Measurements from ENCODE around the gene GATB. TPM values are rescaled to one million over a fixed set of nuclear protein-coding genes. Genes with fewer than 3 reads are reported as not detected.

The GATB gene
- total RNA-seq, 4 donors from 2014 or later: 18.7 to 34.0 (median 27.6) TPM

GRCh38 chr4:151719956-151720334, 40.9 kb downstream of the GATB start:
- Histone ChIP-seq H3K27me3 (no peaks in the 10 kb centered on the region), H3K4me1 (no peaks in the 10 kb centered on the region), H3K36me3 (no peaks in the 10 kb centered on the region), H3K27ac (no peak overlapping the region), H3K9me3 (no peaks in the 10 kb centered on the region), H3K4me3 (no peak overlapping the region)
- intact Hi-C loops (cut with DNase I; ENCODE audit: low total_unique reads) (no loop called here), in situ Hi-C loops (cut with MboI; ENCODE audit: low sequenced_read_pairs in 4 of 4) (no loop called here)
- DNase-seq (no peak), ATAC-seq (no peak)
- TF ChIP-seq POLR2A (IDR thresholded peaks at IDR 0.05) (no peak), CTCF (IDR thresholded peaks at IDR 0.05 in 4 of 5, conservative IDR thresholded peaks at IDR 0.05 in 1 of 5) (no peak)

GRCh38 chr4:151718984-151719955, 41.5 kb downstream of the GATB start:
- H3K27ac ChIP-seq: no peak overlapping the region
- H3K36me3 ChIP-seq: no peaks in the 10 kb centered on the region
- no peak for ATAC-seq
- DNase-seq: no peak
- H3K4me3 ChIP-seq: no peak overlapping the region
- no peaks in the 10 kb centered on the region for H3K4me1 ChIP-seq
- intact Hi-C loops (cut with DNase I; ENCODE audit: low total_unique reads) (no loop called here), in situ Hi-C loops (cut with MboI; ENCODE audit: low sequenced_read_pairs in 4 of 4) (no loop called here)
- no peaks in the 10 kb centered on the region for H3K27me3 ChIP-seq
- H3K9me3 ChIP-seq: no peaks in the 10 kb centered on the region
- no peak for TF ChIP-seq POLR2A (IDR thresholded peaks at IDR 0.05)

- no peak for ATAC-seq
- in situ Hi-C loops (cut with MboI; ENCODE audit: low sequenced_read_pairs in 4 of 4) (no loop called here), intact Hi-C loops (cut with DNase I; ENCODE audit: low total_unique reads) (no loop called here)
- Histone ChIP-seq H3K4me1 (no peaks in the 10 kb centered on the region), H3K27ac (no peak overlapping the region), H3K4me3 (no peak overlapping the region), H3K27me3 (no peaks in the 10 kb centered on the region), H3K36me3 (no peaks in the 10 kb centered on the region), H3K9me3 (no peaks in the 10 kb centered on the region)
- no peak for DNase-seq
- TF ChIP-seq POLR2A (IDR thresholded peaks at IDR 0.05) (no peak), CTCF (IDR thresholded peaks at IDR 0.05 in 4 of 5, conservative IDR thresholded peaks at IDR 0.05 in 1 of 5) (no peak)
Observed at GRCh38 chr4:151717909-151718628, 42.7 kb downstream of the GATB start.

GRCh38 chr4:151717314-151717713, 43.5 kb downstream of the GATB start:
- no peak overlapping the region for H3K27ac ChIP-seq
- H3K9me3 ChIP-seq: no peaks in the 10 kb centered on the region
- H3K27me3 ChIP-seq: no peaks in the 10 kb centered on the region
- ATAC-seq (no peak), DNase-seq (no peak)
- TF ChIP-seq CTCF (IDR thresholded peaks at IDR 0.05 in 4 of 5, conservative IDR thresholded peaks at IDR 0.05 in 1 of 5) (no peak), POLR2A (IDR thresholded peaks at IDR 0.05) (no peak)
- in situ Hi-C loops (cut with MboI; ENCODE audit: low sequenced_read_pairs in 4 of 4): no loop called here
- H3K36me3 ChIP-seq: no peaks in the 10 kb centered on the region
- intact Hi-C loops (cut with DNase I; ENCODE audit: low total_unique reads): no loop called here
- H3K4me1 ChIP-seq: no peaks in the 10 kb centered on the region
- no peak overlapping the region for H3K4me3 ChIP-seq

GRCh38 chr4:151716324-151716723, 44.5 kb downstream of the GATB start:
- DNase-seq: no peak
- TF ChIP-seq CTCF (IDR thresholded peaks at IDR 0.05 in 4 of 5, conservative IDR thresholded peaks at IDR 0.05 in 1 of 5) (no peak), POLR2A (IDR thresholded peaks at IDR 0.05) (no peak)
- Histone ChIP-seq H3K4me3 (no peak overlapping the region), H3K27me3 (no peaks in the 10 kb centered on the region), H3K27ac (no peak overlapping the region), H3K36me3 (no peaks in the 10 kb centered on the region), H3K9me3 (no peaks in the 10 kb centered on the region), H3K4me1 (no peaks in the 10 kb centered on the region)
- intact Hi-C loops (cut with DNase I; ENCODE audit: low total_unique reads): no loop called here
- in situ Hi-C loops (cut with MboI; ENCODE audit: low sequenced_read_pairs in 4 of 4): no loop called here
- ATAC-seq: no peak

Data from gastrocnemius medialis (tissue), 4 donors.